Peyer's patch (tissue), 4 donors: ENCODE measurements around the gene SPATC1L.

Experiments
- CTCF ChIP-seq, 6 experiments: fragments of 450-650 bp in 4 of 6; fragments of 200-600 bp in 2 of 6; sonication (generic) in 1 of 6; IDR thresholded peaks; one replicate each; pipeline ENCODE4 v1.5.1; 2017 to 2019; ENCODE audit warnings: antibody characterized with exemption in 6 of 6, mild to moderate bottlenecking in 3 of 6, moderate library complexity in 1 of 6
- POLR2A ChIP-seq, 2 donors: fragments of 450-650 bp; IDR thresholded peaks; one replicate each; pipeline ENCODE4 v1.5.1; 2017; ENCODE audit warnings: antibody characterized with exemption in 2 of 2, mild to moderate bottlenecking in 2 of 2, moderate library complexity in 2 of 2

GRCh38 chr21:46111857-46112724, 72.2 kb downstream of the SPATC1L start:
- no peak for TF ChIP-seq POLR2A (IDR thresholded peaks at IDR 0.05)
- TF ChIP-seq CTCF (IDR thresholded peaks at IDR 0.05) = no peak
